Fibroblast of lung (primary cell): ENCODE results near the gene KIAA1549.

ENCODE experiments used
- EZH2 ChIP-seq: IDR thresholded peaks from 2 replicates; pipeline ENCODE4 v1.5.1; 2012; ENCODE audit warnings: low read length, control low read depth, mild to moderate bottlenecking; ENCODE audit errors: missing control alignments
- TF ChIP-seq, protein P1 (sequence below), 2 donors: IDR thresholded peaks in 1 of 2; conservative IDR thresholded peaks in 1 of 2; 1 replicate in 1 of 2; 2 replicates in 1 of 2; pipeline ENCODE4 v1.5.1; 2011 to 2012; ENCODE audit warnings: low read length in 2 of 2, control low read depth in 1 of 2, inconsistent platforms in 1 of 2, low read depth in 1 of 2, mild to moderate bottlenecking in 1 of 2

DNA sequence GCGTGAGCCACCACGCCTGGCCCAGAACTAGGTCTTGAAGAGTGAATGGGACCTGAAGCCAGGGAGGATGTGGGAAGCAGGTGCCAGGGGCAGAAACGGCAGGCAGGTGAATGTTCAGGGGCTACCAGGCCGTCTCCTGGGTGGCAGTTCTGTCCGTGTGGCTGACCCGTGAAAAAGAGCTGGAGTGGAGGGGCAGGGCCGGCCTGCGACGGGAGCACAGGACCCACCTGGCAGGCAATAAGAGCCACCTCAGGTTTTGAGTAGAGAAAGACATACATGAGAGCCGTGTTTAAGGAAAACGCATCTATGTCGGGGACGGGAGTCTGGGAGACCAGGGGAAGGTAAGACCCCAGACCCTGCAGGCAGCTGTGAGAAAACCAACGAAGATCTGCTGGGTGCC lies 112.5 kb downstream of the KIAA1549 start:
- TF ChIP-seq, protein P1, sequence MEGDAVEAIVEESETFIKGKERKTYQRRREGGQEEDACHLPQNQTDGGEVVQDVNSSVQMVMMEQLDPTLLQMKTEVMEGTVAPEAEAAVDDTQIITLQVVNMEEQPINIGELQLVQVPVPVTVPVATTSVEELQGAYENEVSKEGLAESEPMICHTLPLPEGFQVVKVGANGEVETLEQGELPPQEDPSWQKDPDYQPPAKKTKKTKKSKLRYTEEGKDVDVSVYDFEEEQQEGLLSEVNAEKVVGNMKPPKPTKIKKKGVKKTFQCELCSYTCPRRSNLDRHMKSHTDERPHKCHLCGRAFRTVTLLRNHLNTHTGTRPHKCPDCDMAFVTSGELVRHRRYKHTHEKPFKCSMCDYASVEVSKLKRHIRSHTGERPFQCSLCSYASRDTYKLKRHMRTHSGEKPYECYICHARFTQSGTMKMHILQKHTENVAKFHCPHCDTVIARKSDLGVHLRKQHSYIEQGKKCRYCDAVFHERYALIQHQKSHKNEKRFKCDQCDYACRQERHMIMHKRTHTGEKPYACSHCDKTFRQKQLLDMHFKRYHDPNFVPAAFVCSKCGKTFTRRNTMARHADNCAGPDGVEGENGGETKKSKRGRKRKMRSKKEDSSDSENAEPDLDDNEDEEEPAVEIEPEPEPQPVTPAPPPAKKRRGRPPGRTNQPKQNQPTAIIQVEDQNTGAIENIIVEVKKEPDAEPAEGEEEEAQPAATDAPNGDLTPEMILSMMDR (conservative IDR thresholded peaks at IDR 0.05 in 1 of 2, IDR thresholded peaks at IDR 0.05 in 1 of 2; ENCODE audit: low read depth in 1 of 2, low read length in 2 of 2): no peak
- TF ChIP-seq EZH2: no peak
